Measurements from ENCODE around the gene TBC1D5.
A peak's percentile ranks its signal among the peaks of the same experiment; 100 is the strongest.
"Not testable (repeated sequence)": the region's sequence is repeated elsewhere in the genome, so short reads cannot be mapped to it uniquely, and the experiment has no call there.

Gene TBC1D5

DNA sequence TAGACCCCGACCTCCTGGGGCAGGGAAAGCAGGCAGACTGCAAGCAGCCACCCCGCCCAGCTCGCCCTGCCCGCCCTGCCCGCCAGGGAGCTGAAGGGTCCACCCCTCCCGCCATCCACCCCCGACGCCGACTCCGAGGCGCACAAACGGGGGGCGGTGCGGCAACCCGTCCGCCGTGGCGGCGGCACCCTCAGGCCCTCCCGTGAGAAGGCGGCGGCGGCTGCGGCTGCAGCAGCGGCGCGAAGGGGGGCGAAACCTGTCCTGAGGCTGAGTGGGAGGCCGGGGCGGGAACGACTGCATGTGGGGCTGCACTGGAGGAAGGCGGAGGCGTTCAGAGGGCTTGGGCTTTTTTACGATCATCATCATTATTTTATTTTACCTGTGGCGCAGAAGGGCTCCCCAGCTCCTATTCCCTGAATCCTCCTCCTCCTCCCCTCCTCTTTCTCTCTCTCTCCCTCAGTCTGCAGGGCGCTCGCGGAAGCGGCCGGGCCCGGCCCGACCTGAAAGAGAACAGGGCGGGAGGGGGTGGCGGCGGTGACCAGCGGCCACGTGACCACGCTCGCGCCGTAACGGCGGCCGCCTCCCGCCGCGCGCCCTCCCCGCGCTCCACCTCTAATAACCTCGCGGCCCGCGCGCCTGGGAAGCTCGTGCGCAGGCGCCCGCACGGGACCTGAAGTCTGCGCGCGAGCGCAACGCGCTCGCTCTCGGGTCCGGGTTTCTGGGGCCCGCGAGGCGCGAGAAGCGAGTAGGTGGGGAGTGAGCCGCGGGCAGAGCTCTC, at the start of gene TBC1D5:
Gene TBC1D5 (minus strand): TSS at position 530 of the 778 bp plus-strand sequence. CDS start 234,061 bp downstream, outside the sequence.
- TF ChIP-seq GATA1 (IDR thresholded peaks at IDR 0.05; ENCODE audit: low read depth, low read length) (no peak), POLR2A (IDR thresholded peaks at IDR 0.05; ENCODE audit: low read length) (peak; percentile 97)
- peak; percentile 98 for DNase-seq

DNA sequence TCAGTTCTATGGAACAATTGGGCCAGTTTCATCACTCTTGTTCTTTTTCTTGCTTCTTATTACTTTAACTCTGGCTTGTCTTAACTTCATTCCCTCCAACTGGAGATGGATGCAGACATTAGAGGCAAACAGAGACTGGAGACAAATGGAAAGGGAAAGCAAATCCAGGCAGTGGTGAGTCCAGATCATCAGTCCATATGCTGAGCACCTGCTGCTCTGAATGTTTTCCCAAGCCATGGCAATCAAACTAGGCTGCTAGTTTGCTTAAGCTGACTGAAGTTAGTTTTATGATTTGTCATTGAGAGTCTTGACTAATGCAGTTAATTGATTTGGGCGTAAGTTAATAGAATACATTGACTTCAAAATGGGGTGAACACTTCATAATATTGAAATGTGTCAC, 41.0 kb upstream of the TBC1D5 start:
- no peak for DNase-seq
- TF ChIP-seq POLR2A (IDR thresholded peaks at IDR 0.05; ENCODE audit: low read length) (no peak), GATA1 (IDR thresholded peaks at IDR 0.05; ENCODE audit: low read depth, low read length) (no peak)

GRCh38 chr3:17782751-17783150, 40.3 kb upstream of the TBC1D5 start:
- TF ChIP-seq GATA1 (IDR thresholded peaks at IDR 0.05; ENCODE audit: low read depth, low read length): no peak
- no peak for TF ChIP-seq POLR2A (IDR thresholded peaks at IDR 0.05; ENCODE audit: low read length)
- no peak for DNase-seq

GRCh38 chr3:17780369-17780768, 37.9 kb upstream of the TBC1D5 start:
- not testable (repeated sequence) for DNase-seq

GRCh38 chr3:17779304-17780250, 37.1 kb upstream of the TBC1D5 start:
- peak; percentile 18 to 45 for DNase-seq

DNA sequence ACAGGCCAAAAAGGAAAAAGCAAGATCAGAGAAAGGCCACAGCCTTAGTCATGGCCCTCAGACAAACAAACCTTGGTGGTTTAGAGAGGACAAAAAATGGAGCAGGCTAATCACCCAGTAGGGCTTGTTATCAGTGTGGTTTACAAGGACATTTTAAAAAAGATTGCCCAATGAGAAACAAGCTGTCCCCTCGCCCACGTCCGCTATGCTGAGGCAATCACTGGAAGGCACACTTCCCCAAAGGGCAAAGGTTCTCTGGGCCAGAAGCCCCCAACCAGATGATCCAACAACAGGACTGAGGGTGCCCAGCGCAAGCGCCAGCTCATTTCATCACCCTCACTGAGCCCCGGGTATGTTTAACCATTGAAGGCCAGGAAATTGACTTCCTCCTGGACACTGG, 34.9 kb upstream of the TBC1D5 start:
- not testable (repeated sequence) for DNase-seq

DNA sequence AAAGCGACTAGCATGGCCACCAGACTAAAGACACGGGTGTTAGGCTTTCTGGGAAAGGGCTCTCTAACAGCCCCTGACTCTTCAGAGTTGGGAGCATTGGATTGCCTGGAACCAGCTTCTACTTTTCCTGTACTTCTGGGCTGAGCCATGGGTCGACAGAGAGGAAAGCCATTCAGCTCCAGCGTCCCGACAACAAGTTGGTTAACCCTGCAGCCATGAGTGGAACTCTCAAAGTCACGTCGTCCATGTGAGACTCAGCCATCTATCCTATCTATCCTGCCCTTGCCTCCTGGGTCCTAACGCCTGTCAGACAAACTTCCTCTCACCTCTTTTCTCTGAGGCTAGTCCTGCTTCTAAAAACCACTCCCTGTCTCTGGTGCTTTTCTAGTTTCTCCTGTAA, 32.6 kb upstream of the TBC1D5 start:
- DNase-seq: no peak
- TF ChIP-seq POLR2A (IDR thresholded peaks at IDR 0.05; ENCODE audit: low read length) (no peak), GATA1 (IDR thresholded peaks at IDR 0.05; ENCODE audit: low read depth, low read length) (no peak)

GRCh38 chr3:17774180-17774910, 31.9 kb upstream of the TBC1D5 start:
- peak in 1 of 2 experiments; percentile 9 for DNase-seq

- DNase-seq: no peak
- TF ChIP-seq POLR2A (IDR thresholded peaks at IDR 0.05; ENCODE audit: low read length) (no peak), GATA1 (IDR thresholded peaks at IDR 0.05; ENCODE audit: low read depth, low read length) (no peak)
Measured at GRCh38 chr3:17772556-17772955, 30.1 kb upstream of the TBC1D5 start.

GRCh38 chr3:17771177-17772017, 29.0 kb upstream of the TBC1D5 start:
- peak; percentile 75 to 86 for DNase-seq
- no peak for TF ChIP-seq GATA1 (IDR thresholded peaks at IDR 0.05; ENCODE audit: low read depth, low read length)
- TF ChIP-seq POLR2A (IDR thresholded peaks at IDR 0.05; ENCODE audit: low read length): no peak

DNA sequence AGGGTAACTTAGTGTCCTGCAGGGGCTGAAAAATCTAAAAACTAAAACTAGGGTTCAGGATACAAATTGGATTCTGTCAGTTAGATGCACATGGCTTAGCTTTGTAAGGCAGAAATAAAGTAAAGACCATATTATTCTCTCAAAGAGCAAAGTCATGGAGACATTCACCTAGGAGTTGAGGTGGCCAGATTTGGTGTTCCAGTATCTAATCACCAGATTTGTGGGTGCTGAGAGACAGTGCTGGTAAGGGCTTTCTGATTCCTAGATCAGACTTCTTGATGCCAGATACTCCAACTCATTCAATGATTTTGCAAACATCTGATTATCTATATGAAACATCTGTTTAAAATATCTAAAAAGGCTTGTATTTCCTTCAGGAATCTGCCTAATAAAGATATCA, 28.3 kb upstream of the TBC1D5 start:
- peak; percentile 37 to 44 for DNase-seq
- TF ChIP-seq POLR2A (IDR thresholded peaks at IDR 0.05; ENCODE audit: low read length): no peak
- no peak for TF ChIP-seq GATA1 (IDR thresholded peaks at IDR 0.05; ENCODE audit: low read depth, low read length)

DNA sequence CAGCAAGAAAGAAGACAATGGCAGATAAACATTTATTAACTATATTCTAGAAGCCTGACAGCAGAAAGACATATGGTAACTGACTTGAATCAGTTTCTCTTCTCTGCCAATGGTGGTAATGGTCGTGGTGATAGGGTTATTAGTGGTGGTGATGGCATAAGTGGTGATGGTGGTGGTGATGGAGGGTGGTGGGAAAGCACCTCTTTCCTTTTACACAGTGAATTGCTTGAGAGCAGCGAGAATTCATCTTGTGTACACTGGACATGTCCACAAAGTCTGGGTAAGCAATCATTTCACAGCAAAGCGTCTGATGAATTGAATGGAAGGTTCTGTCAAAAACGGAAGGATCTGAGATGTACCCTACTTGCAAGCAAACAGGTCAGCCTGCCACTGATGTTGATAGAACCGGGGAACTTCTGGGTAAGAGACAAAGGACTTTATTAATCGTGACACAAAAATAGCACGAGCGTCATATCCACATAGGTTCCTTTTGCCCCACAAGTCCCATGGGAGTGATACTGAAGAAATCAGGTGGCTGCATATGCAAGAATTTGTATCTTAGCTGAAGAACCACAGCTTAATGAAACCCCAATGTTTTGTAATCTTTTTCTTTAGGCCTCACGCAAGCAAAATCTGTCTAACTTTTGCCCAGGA, 23.5 kb upstream of the TBC1D5 start:
- TF ChIP-seq GATA1 (IDR thresholded peaks at IDR 0.05; ENCODE audit: low read depth, low read length) (no peak), POLR2A (IDR thresholded peaks at IDR 0.05; ENCODE audit: low read length) (no peak)
- no peak for DNase-seq

GRCh38 chr3:17761563-17761962, 19.1 kb upstream of the TBC1D5 start:
- TF ChIP-seq GATA1 (IDR thresholded peaks at IDR 0.05; ENCODE audit: low read depth, low read length): no peak
- TF ChIP-seq POLR2A (IDR thresholded peaks at IDR 0.05; ENCODE audit: low read length): no peak
- no peak for DNase-seq
